HEK293 (cell line): ENCODE data around the gene XPNPEP1.

ENCODE experiments used
- CTCF ChIA-PET: fragments of 350-600 bp; formaldehyde crosslinking; extraction: SDS; loops from one replicate; lab custom pipeline; 2021; ENCODE audit warnings: antibody characterized with exemption; lab: Yijun Ruan, JAX
- POLR2A ChIA-PET: fragments of 300-600 bp; formaldehyde crosslinking; extraction: SDS; loops from one replicate; lab custom pipeline; 2020; ENCODE audit warnings: antibody characterized with exemption, inconsistent platforms; lab: Yijun Ruan, JAX
- H3K27ac ChIP-seq: fragments of 200-500 bp; sonication (Bioruptor generic); 2 replicates; pipeline ENCODE4 v1.5.1; 2014; ENCODE audit warnings: low read depth, low read length, control low read depth, inconsistent platforms; ENCODE audit errors: extremely low read depth
- H3K36me3 ChIP-seq, 2 experiments: fragments of 200-500 bp in 1 of 2; sonication (Bioruptor generic) in 1 of 2; 1 replicate in 1 of 2; 2 replicates in 1 of 2; pipeline ENCODE4 v1.5.1; 2014 to 2017; ENCODE audit warnings: inconsistent platforms in 2 of 2, low read length in 2 of 2; ENCODE audit not compliant: control insufficient read depth in 2 of 2, insufficient read depth in 1 of 2
- H3K4me1 ChIP-seq: fragments of 200-500 bp; sonication (Bioruptor generic); 2 replicates; pipeline ENCODE4 v1.5.1; 2014; ENCODE audit warnings: mild to moderate bottlenecking, low read length, inconsistent platforms; ENCODE audit not compliant: control insufficient read depth, insufficient read depth
- H3K4me3 ChIP-seq: 2 replicates; pipeline ENCODE4 v1.5.1; 2011; ENCODE audit warnings: low read depth, mild to moderate bottlenecking, control low read depth, low read length, moderate library complexity
- H3K9me3 ChIP-seq: fragments of 200-500 bp; sonication (Bioruptor generic); 2 replicates; pipeline ENCODE4 v1.5.1; 2014; ENCODE audit warnings: low read depth, low read length, inconsistent platforms; ENCODE audit not compliant: control insufficient read depth, insufficient read depth
- PRDM4 ChIP-seq: fragments of 450-650 bp; formaldehyde crosslinking; IDR thresholded peaks from 2 replicates; pipeline ENCODE4 v1.5.1; 2017; ENCODE audit warnings: missing biosample characterization, missing genetic modification characterization
- SALL2 ChIP-seq: fragments of 450-650 bp; formaldehyde crosslinking; IDR thresholded peaks from 2 replicates; pipeline ENCODE4 v1.5.0; 2017; ENCODE audit warnings: missing biosample characterization, mild to moderate bottlenecking, missing genetic modification characterization, borderline replicate concordance
- SCRT1 ChIP-seq: fragments of 450-650 bp; formaldehyde crosslinking; IDR thresholded peaks from 2 replicates; pipeline ENCODE4 v1.5.1; 2016; ENCODE audit warnings: missing biosample characterization, missing genetic modification characterization, borderline replicate concordance
- ZBTB1 ChIP-seq: fragments of 450-650 bp; formaldehyde crosslinking; IDR thresholded peaks from 2 replicates; pipeline ENCODE4 v1.5.1; 2016; ENCODE audit warnings: missing biosample characterization, missing genetic modification characterization
- ZFP69B ChIP-seq: fragments of 450-650 bp; formaldehyde crosslinking; IDR thresholded peaks from 2 replicates; pipeline ENCODE4 v1.5.1; 2016; ENCODE audit warnings: missing biosample characterization, missing genetic modification characterization
- ZNF114 ChIP-seq: fragments of 450-650 bp; formaldehyde crosslinking; IDR thresholded peaks from 2 replicates; pipeline ENCODE4 v1.5.0; 2017; ENCODE audit warnings: missing biosample characterization, missing genetic modification characterization
- ZNF19 ChIP-seq: fragments of 450-650 bp; formaldehyde crosslinking; IDR thresholded peaks from 2 replicates; pipeline ENCODE4; 2016; ENCODE audit warnings: missing biosample characterization, missing genetic modification characterization, low read depth
- ZNF324 ChIP-seq: fragments of 450-650 bp; formaldehyde crosslinking; IDR thresholded peaks from 2 replicates; pipeline ENCODE4 v1.5.1; 2016; ENCODE audit warnings: missing biosample characterization, missing genetic modification characterization
- ZNF398 ChIP-seq: fragments of 450-650 bp; formaldehyde crosslinking; IDR thresholded peaks from 2 replicates; pipeline ENCODE4 v1.5.1; 2017; ENCODE audit warnings: missing biosample characterization, missing genetic modification characterization
- ZNF488 ChIP-seq: fragments of 450-650 bp; formaldehyde crosslinking; IDR thresholded peaks from 2 replicates; pipeline ENCODE4 v1.5.1; 2016; ENCODE audit warnings: missing biosample characterization, missing genetic modification characterization
- ZNF555 ChIP-seq: fragments of 450-650 bp; formaldehyde crosslinking; conservative IDR thresholded peaks from 2 replicates; pipeline ENCODE4 v1.5.1; 2017; ENCODE audit warnings: missing biosample characterization, mild to moderate bottlenecking, missing genetic modification characterization, inconsistent platforms
- ZNF558 ChIP-seq: fragments of 450-650 bp; formaldehyde crosslinking; IDR thresholded peaks from 2 replicates; pipeline ENCODE4 v1.5.1; 2016; ENCODE audit warnings: missing biosample characterization, missing genetic modification characterization
- ZNF561 ChIP-seq: fragments of 450-650 bp; IDR thresholded peaks from 2 replicates; pipeline ENCODE4 v1.5.1; 2018; ENCODE audit warnings: missing biosample characterization, missing genetic modification characterization, borderline replicate concordance
- ZNF571 ChIP-seq: fragments of 450-650 bp; formaldehyde crosslinking; IDR thresholded peaks from 2 replicates; pipeline ENCODE4 v1.5.0; 2017; ENCODE audit warnings: missing biosample characterization, missing genetic modification characterization
- ZNF585B ChIP-seq: fragments of 450-650 bp; formaldehyde crosslinking; IDR thresholded peaks from 2 replicates; pipeline ENCODE4 v1.5.1; 2016; ENCODE audit warnings: missing biosample characterization, missing genetic modification characterization
- ZNF600 ChIP-seq: fragments of 450-650 bp; formaldehyde crosslinking; IDR thresholded peaks from 2 replicates; pipeline ENCODE4 v1.5.1; 2016; ENCODE audit warnings: missing biosample characterization, missing genetic modification characterization
- ZNF639 ChIP-seq: fragments of 450-650 bp; formaldehyde crosslinking; IDR thresholded peaks from 2 replicates; pipeline ENCODE4 v1.5.1; 2016; ENCODE audit warnings: missing biosample characterization, missing genetic modification characterization
- ZNF747 ChIP-seq: fragments of 450-650 bp; formaldehyde crosslinking; IDR thresholded peaks from 2 replicates; pipeline ENCODE4 v1.5.1; 2016; ENCODE audit warnings: missing biosample characterization, missing genetic modification characterization
- ZSCAN16 ChIP-seq: fragments of 450-650 bp; formaldehyde crosslinking; IDR thresholded peaks from 2 replicates; pipeline ENCODE4 v1.5.1; 2016; ENCODE audit warnings: missing biosample characterization, missing genetic modification characterization
- ZSCAN30 ChIP-seq: fragments of 450-650 bp; IDR thresholded peaks from 2 replicates; pipeline ENCODE4 v1.5.1; 2018; ENCODE audit warnings: missing biosample characterization, mild to moderate bottlenecking, missing genetic modification characterization, moderate library complexity
- TF ChIP-seq, protein P1 (sequence below): fragments of 450-650 bp; formaldehyde crosslinking; IDR thresholded peaks from 2 replicates; pipeline ENCODE4 v1.5.1; 2016; ENCODE audit warnings: missing biosample characterization, missing genetic modification characterization

The XPNPEP1 gene

GRCh38 chr10:109846832-109847231, 76.5 kb downstream of the XPNPEP1 start:
- POLR2A ChIA-PET = no interaction called here

GRCh38 chr10:109845308-109845707, 78.0 kb downstream of the XPNPEP1 start:
- no peak overlapping the region for H3K4me3 ChIP-seq
- TF ChIP-seq ZNF558 (tag by site-specific recombination) (no peak), ZNF114 (tag by site-specific recombination) (no peak), ZNF571 (tag by site-specific recombination) (no peak), ZNF324 (tag by site-specific recombination) (no peak), ZNF19 (tag by site-specific recombination) (no peak), ZNF747 (tag by site-specific recombination) (no peak), ZNF639 (no peak), SALL2 (tag by site-specific recombination) (no peak), ZSCAN16 (tag by site-specific recombination) (no peak), ZNF585B (tag by site-specific recombination) (no peak), ZNF398 (no peak), ZNF488 (tag by site-specific recombination) (no peak), ZNF561 (no peak), ZFP69B (tag by site-specific recombination) (no peak), ZNF600 (tag by site-specific recombination) (no peak)
- TF ChIP-seq, protein P1, sequence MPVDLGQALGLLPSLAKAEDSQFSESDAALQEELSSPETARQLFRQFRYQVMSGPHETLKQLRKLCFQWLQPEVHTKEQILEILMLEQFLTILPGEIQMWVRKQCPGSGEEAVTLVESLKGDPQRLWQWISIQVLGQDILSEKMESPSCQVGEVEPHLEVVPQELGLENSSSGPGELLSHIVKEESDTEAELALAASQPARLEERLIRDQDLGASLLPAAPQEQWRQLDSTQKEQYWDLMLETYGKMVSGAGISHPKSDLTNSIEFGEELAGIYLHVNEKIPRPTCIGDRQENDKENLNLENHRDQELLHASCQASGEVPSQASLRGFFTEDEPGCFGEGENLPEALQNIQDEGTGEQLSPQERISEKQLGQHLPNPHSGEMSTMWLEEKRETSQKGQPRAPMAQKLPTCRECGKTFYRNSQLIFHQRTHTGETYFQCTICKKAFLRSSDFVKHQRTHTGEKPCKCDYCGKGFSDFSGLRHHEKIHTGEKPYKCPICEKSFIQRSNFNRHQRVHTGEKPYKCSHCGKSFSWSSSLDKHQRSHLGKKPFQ (tag by site-specific recombination) = no peak
- no peak overlapping the region for H3K27ac ChIP-seq
- H3K9me3 ChIP-seq = no peaks in the 10 kb centered on the region
- no peaks in the 10 kb centered on the region for H3K4me1 ChIP-seq
- CTCF ChIA-PET = interaction anchor here (0.6 to 1.1 kb wide), 2 partner anchors 12 to 20 kb away, joined by 3 to 4 read pairs; no protein-coding TSS in a partner anchor
- no peaks in the 10 kb centered on the region for H3K36me3 ChIP-seq
- POLR2A ChIA-PET = no interaction called here

More at GRCh38 chr10:109846832-109847231, 76.5 kb downstream of the XPNPEP1 start:
- no peaks in the 10 kb centered on the region for H3K9me3 ChIP-seq
- TF ChIP-seq ZNF555 (tag by site-specific recombination) (no peak), ZBTB1 (no peak), SCRT1 (tag by site-specific recombination) (0 out of 2 replicates have a peak, but pooled peaks have one; percentile 44), PRDM4 (peak; percentile 99), ZSCAN30 (tag by site-specific recombination) (no peak)
- TF ChIP-seq, all 188 proteins: peak for 2
- CTCF ChIA-PET = no interaction called here
- H3K27ac ChIP-seq = no peak overlapping the region
- no peaks in the 10 kb centered on the region for H3K36me3 ChIP-seq
- H3K4me1 ChIP-seq = no peaks in the 10 kb centered on the region
- no peak overlapping the region for H3K4me3 ChIP-seq
